Measurements from ENCODE around the gene IFIT3. TPM values are rescaled to one million over a fixed set of nuclear protein-coding genes. Genes with fewer than 3 reads are reported as not detected.

IFIT3 gene
- total RNA-seq, 1 experiment from 2014 or later = 1.5 TPM

GRCh38 chr10:89373916-89374711 is 46.3 kb downstream of the IFIT3 start:
- no peaks in the 10 kb centered on the region for H3K27me3 Mint-ChIP-seq (ENCODE audit: insufficient read depth, unreplicated experiment)
- ChIA-PET CTCF (interaction anchor here (0.7 kb wide), 3 partner anchors 72 to 236 kb away, joined by 3 to 5 read pairs (median 3); partner anchors contain the start of gene IFIT2), POLR2A (no interaction called here)
- no peak overlapping the region for H3K4me3 Mint-ChIP-seq (ENCODE audit: unreplicated experiment)
- no peaks in the 10 kb centered on the region for H3K36me3 Mint-ChIP-seq (ENCODE audit: insufficient read depth, unreplicated experiment)
- no peak overlapping the region for H3K4me3 ChIP-seq (ENCODE audit: low read depth, low read length)
- H3K9me3 ChIP-seq = no peaks in the 10 kb centered on the region
- H3K27me3 ChIP-seq (replicated peaks; ENCODE audit: control insufficient read depth, insufficient read depth, low read length) = no peaks in the 10 kb centered on the region
- H3K4me1 Mint-ChIP-seq (ENCODE audit: low read depth, unreplicated experiment) = peaks cover 20% of the 10 kb centered on the region
- intact Hi-C loops (cut with micrococcal nuclease; ENCODE audit: unreplicated experiment) = no loop called here
- BruUV-seq (replicated peaks) = no TSS peak
- no peaks in the 10 kb centered on the region for H3K36me3 ChIP-seq (ENCODE audit: control insufficient read depth, insufficient read depth, low read length)
- TF ChIP-seq, protein P1, sequence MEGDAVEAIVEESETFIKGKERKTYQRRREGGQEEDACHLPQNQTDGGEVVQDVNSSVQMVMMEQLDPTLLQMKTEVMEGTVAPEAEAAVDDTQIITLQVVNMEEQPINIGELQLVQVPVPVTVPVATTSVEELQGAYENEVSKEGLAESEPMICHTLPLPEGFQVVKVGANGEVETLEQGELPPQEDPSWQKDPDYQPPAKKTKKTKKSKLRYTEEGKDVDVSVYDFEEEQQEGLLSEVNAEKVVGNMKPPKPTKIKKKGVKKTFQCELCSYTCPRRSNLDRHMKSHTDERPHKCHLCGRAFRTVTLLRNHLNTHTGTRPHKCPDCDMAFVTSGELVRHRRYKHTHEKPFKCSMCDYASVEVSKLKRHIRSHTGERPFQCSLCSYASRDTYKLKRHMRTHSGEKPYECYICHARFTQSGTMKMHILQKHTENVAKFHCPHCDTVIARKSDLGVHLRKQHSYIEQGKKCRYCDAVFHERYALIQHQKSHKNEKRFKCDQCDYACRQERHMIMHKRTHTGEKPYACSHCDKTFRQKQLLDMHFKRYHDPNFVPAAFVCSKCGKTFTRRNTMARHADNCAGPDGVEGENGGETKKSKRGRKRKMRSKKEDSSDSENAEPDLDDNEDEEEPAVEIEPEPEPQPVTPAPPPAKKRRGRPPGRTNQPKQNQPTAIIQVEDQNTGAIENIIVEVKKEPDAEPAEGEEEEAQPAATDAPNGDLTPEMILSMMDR (IDR thresholded peaks at IDR 0.05; ENCODE audit: insufficient read depth in 1 of 2, low read depth in 1 of 2, low read length in 1 of 2, severe bottlenecking in 1 of 2, unreplicated experiment in 1 of 2) = no peak
- no peak for DNase-seq
- H3K4me1 ChIP-seq = peaks cover 25% of the 10 kb centered on the region
- H3K27ac Mint-ChIP-seq (ENCODE audit: unreplicated experiment) = no peak overlapping the region
- H3K9me3 Mint-ChIP-seq (ENCODE audit: unreplicated experiment) = no peaks in the 10 kb centered on the region

- Mint-ChIP-seq H3K9me3 (ENCODE audit: unreplicated experiment) (no peaks in the 10 kb centered on the region), H3K4me1 (ENCODE audit: low read depth, unreplicated experiment) (peaks cover 14% of the 10 kb centered on the region), H3K4me3 (ENCODE audit: unreplicated experiment) (no peak overlapping the region), H3K27me3 (ENCODE audit: insufficient read depth, unreplicated experiment) (no peaks in the 10 kb centered on the region), H3K36me3 (ENCODE audit: insufficient read depth, unreplicated experiment) (no peaks in the 10 kb centered on the region), H3K27ac (ENCODE audit: unreplicated experiment) (no peak overlapping the region)
- no peaks in the 10 kb centered on the region for H3K36me3 ChIP-seq (ENCODE audit: control insufficient read depth, insufficient read depth, low read length)
- ChIA-PET POLR2A (no interaction called here), CTCF (no interaction called here)
- intact Hi-C loops (cut with micrococcal nuclease; ENCODE audit: unreplicated experiment) = no loop called here
- TF ChIP-seq, protein P1 (IDR thresholded peaks at IDR 0.05; ENCODE audit: insufficient read depth in 1 of 2, low read depth in 1 of 2, low read length in 1 of 2, severe bottlenecking in 1 of 2, unreplicated experiment in 1 of 2) = no peak
- no TSS peak for BruUV-seq (replicated peaks)
- peaks cover 19% of the 10 kb centered on the region for H3K4me1 ChIP-seq
- H3K27me3 ChIP-seq (replicated peaks; ENCODE audit: control insufficient read depth, insufficient read depth, low read length) = no peaks in the 10 kb centered on the region
- no peaks in the 10 kb centered on the region for H3K9me3 ChIP-seq
- no peak for DNase-seq
- H3K4me3 ChIP-seq (ENCODE audit: low read depth, low read length) = no peak overlapping the region
Measured at GRCh38 chr10:89374713-89375141, 46.9 kb downstream of the IFIT3 start.

GRCh38 chr10:89377705-89378637 is 50.2 kb downstream of the IFIT3 start, which contains the start of gene IFIT1B:
IFIT1B (plus strand) TSS chr10:89378056; CDS start chr10:89378136, 80 bp downstream.
- ChIA-PET POLR2A (no interaction called here), CTCF (no interaction called here)
- H3K9me3 Mint-ChIP-seq (ENCODE audit: unreplicated experiment) = no peaks in the 10 kb centered on the region
- no peak within 1 kb of the TSS for H3K27ac Mint-ChIP-seq (ENCODE audit: unreplicated experiment)
- H3K27me3 ChIP-seq (replicated peaks; ENCODE audit: control insufficient read depth, insufficient read depth, low read length) = no peaks in the 10 kb centered on the region
- TF ChIP-seq, protein P1 (IDR thresholded peaks at IDR 0.05; ENCODE audit: insufficient read depth in 1 of 2, low read depth in 1 of 2, low read length in 1 of 2, severe bottlenecking in 1 of 2, unreplicated experiment in 1 of 2) = no peak
- intact Hi-C loops (cut with micrococcal nuclease; ENCODE audit: unreplicated experiment) = no loop called here
- no peak within 1 kb of the TSS for H3K4me3 ChIP-seq (ENCODE audit: low read depth, low read length)
- H3K4me3 Mint-ChIP-seq (ENCODE audit: unreplicated experiment) = no peak within 1 kb of the TSS
- H3K27me3 Mint-ChIP-seq (ENCODE audit: insufficient read depth, unreplicated experiment) = no peaks in the 10 kb centered on the region
- peaks cover 14% of the 10 kb centered on the region for H3K4me1 ChIP-seq
- no peaks in the 10 kb centered on the region for H3K36me3 Mint-ChIP-seq (ENCODE audit: insufficient read depth, unreplicated experiment)
- BruUV-seq (replicated peaks) = no TSS peak
- H3K9me3 ChIP-seq = no peaks in the 10 kb centered on the region
- no peak for DNase-seq
- H3K4me1 Mint-ChIP-seq (ENCODE audit: low read depth, unreplicated experiment) = peaks cover 7% of the 10 kb centered on the region
- H3K36me3 ChIP-seq (ENCODE audit: control insufficient read depth, insufficient read depth, low read length) = no peaks in the 10 kb centered on the region
